ENCODE measurements around the gene CMKLR1. TPM values are rescaled to one million over a fixed set of nuclear protein-coding genes. Genes with fewer than 3 reads are reported as not detected.

CMKLR1 gene
- total RNA-seq, 1 experiment from 2014 or later: 0.15 TPM

- DNase-seq (ENCODE audit: low read depth, low spot score): no peak
- Histone ChIP-seq H3K9me3 (ENCODE audit: control insufficient read depth in 1 of 2, insufficient read depth in 1 of 2, low read depth in 1 of 2, low read length in 2 of 2) (no peaks in the 10 kb centered on the region), H3K4me2 (ENCODE audit: low read length) (no peak overlapping the region), H3K27me3 (ENCODE audit: insufficient read depth, low read length) (peaks cover 36% of the 10 kb centered on the region), H3K4me1 (ENCODE audit: control insufficient read depth in 1 of 2, insufficient read depth in 2 of 2, low read length in 2 of 2) (no peaks in the 10 kb centered on the region), H3K9ac (ENCODE audit: low read length) (no peak overlapping the region), H3K36me3 (ENCODE audit: control insufficient read depth in 1 of 2, insufficient read depth in 2 of 2, low read length in 2 of 2) (no peaks in the 10 kb centered on the region), H3K9me2 (ENCODE audit: insufficient read depth) (no peaks in the 10 kb centered on the region), H3K27ac (ENCODE audit: low read depth, low read length) (no peak overlapping the region), H4K20me1 (ENCODE audit: insufficient read depth) (no peaks in the 10 kb centered on the region), H3K79me2 (ENCODE audit: insufficient read depth, low read length) (no peaks in the 10 kb centered on the region), H3K4me3 (replicated peaks in 1 of 2; ENCODE audit: low read depth in 1 of 2, low read length in 2 of 2) (no peak overlapping the region), H2AFZ (ENCODE audit: low read depth, low read length, poor library complexity, severe bottlenecking) (no peak overlapping the region)
- POLR2A ChIA-PET: no interaction called here
- BruUV-seq (replicated peaks): no TSS peak
- CTCF ChIA-PET: no interaction called here
- TF ChIP-seq ZFX (IDR thresholded peaks at IDR 0.05) (no peak), REST (IDR thresholded peaks at IDR 0.05; ENCODE audit: low read depth) (no peak), CEBPB (IDR thresholded peaks at IDR 0.05; ENCODE audit: low read depth) (no peak), CBX3 (IDR thresholded peaks at IDR 0.05; ENCODE audit: low read depth) (no peak), MAX (IDR thresholded peaks at IDR 0.05) (no peak), POLR2A (IDR thresholded peaks at IDR 0.05; ENCODE audit: borderline replicate concordance, extremely low read depth, insufficient read depth, insufficient read length) (no peak), EZH2 (IDR thresholded peaks at IDR 0.05) (no peak), CTCF (IDR thresholded peaks at IDR 0.05 in 2 of 3, conservative IDR thresholded peaks at IDR 0.05 in 1 of 3; ENCODE audit: borderline replicate concordance in 1 of 3, insufficient read depth in 1 of 3, low read depth in 2 of 3, low read length in 2 of 3) (no peak), SP1 (IDR thresholded peaks at IDR 0.05; ENCODE audit: low read depth) (no peak), ZBTB33 (IDR thresholded peaks at IDR 0.05; ENCODE audit: extremely low read depth, insufficient replicate concordance, low read length) (no peak), EZH2phosphoT487 (IDR thresholded peaks at IDR 0.05; ENCODE audit: borderline replicate concordance) (no peak), SRF (IDR thresholded peaks at IDR 0.05; ENCODE audit: low read depth) (no peak), POLR2AphosphoS5 (IDR thresholded peaks at IDR 0.05; ENCODE audit: low read depth, low read length) (no peak), ELF1 (IDR thresholded peaks at IDR 0.05; ENCODE audit: borderline replicate concordance, low read depth) (no peak), ZNF274 (IDR thresholded peaks at IDR 0.05; ENCODE audit: low read depth, low read length) (no peak), TCF7L2 (IDR thresholded peaks at IDR 0.05; ENCODE audit: borderline replicate concordance, extremely low read depth, insufficient read depth, insufficient read length) (no peak), ATF3 (IDR thresholded peaks at IDR 0.05) (no peak), RAD21 (IDR thresholded peaks at IDR 0.05; ENCODE audit: low read depth) (no peak), SIN3A (IDR thresholded peaks at IDR 0.05; ENCODE audit: low read depth) (no peak), FOSL1 (IDR thresholded peaks at IDR 0.05; ENCODE audit: low read depth) (no peak)
- RAD21 ChIA-PET (ENCODE audit: low non-redundant PET in 1 of 2, low total read pairs in 2 of 2, uncharacterized antibody in 2 of 2, unreplicated experiment in 2 of 2): no interaction called here
- intact Hi-C loops (cut with micrococcal nuclease): no loop called here
- ATAC-seq: no peak
These were observed 19.6 kb downstream of the CMKLR1 start for GRCh38 chr12:108319277-108320234.
